ENCODE measurements around the gene ARHGEF10L.

DNA sequence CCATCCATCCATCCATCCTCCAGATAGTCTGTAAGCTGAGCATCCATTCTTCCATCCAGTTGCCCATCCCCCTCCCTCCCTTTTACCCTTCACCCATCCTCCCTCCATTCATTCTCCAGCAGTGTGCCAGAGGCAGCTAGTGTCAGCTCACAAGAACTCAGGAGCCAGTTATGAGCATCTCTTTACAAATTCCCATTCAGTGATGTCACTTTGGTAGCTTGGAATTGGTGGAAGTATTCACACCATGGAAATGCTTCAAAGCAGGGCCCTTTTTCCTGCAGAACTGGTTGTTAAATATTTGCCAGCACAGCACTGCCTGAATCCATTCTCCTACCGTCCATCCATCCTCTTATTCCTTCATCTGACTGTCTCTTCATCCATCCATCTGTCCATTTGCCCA, 72.5 kb downstream of the ARHGEF10L start:
- TF ChIP-seq, protein P1, sequence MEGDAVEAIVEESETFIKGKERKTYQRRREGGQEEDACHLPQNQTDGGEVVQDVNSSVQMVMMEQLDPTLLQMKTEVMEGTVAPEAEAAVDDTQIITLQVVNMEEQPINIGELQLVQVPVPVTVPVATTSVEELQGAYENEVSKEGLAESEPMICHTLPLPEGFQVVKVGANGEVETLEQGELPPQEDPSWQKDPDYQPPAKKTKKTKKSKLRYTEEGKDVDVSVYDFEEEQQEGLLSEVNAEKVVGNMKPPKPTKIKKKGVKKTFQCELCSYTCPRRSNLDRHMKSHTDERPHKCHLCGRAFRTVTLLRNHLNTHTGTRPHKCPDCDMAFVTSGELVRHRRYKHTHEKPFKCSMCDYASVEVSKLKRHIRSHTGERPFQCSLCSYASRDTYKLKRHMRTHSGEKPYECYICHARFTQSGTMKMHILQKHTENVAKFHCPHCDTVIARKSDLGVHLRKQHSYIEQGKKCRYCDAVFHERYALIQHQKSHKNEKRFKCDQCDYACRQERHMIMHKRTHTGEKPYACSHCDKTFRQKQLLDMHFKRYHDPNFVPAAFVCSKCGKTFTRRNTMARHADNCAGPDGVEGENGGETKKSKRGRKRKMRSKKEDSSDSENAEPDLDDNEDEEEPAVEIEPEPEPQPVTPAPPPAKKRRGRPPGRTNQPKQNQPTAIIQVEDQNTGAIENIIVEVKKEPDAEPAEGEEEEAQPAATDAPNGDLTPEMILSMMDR (IDR thresholded peaks at IDR 0.05) = no peak
- no peak for TF ChIP-seq POLR2A (IDR thresholded peaks at IDR 0.05)
